Adrenal gland (tissue), 5 donors: Measurements from ENCODE around the gene DNAJC1.

Source experiments
- CTCF ChIP-seq, 6 experiments: fragments of 450-650 bp in 4 of 6; fragments of 200-600 bp in 2 of 6; sonication (generic) in 1 of 6; IDR thresholded peaks; 1 replicate in 5 of 6; 2 replicates in 1 of 6; pipeline versions ENCODE4 v1.5.1 to v1.8.0; 2016 to 2021; ENCODE audit warnings: antibody characterized with exemption in 6 of 6, mild to moderate bottlenecking in 2 of 6, moderate library complexity in 1 of 6
- POLR2A ChIP-seq, 2 donors: fragments of 450-650 bp; IDR thresholded peaks; one replicate each; pipeline ENCODE4 v1.6.1; 2017; ENCODE audit warnings: antibody characterized with exemption in 2 of 2, mild to moderate bottlenecking in 2 of 2, moderate library complexity in 1 of 2
- donor health status: DM: no; HTN: no; CAD: no.

GRCh38 chr10:21991785-21992184 is 11.7 kb downstream of the DNAJC1 start:
- TF ChIP-seq CTCF (IDR thresholded peaks at IDR 0.05), result no peak
- TF ChIP-seq POLR2A (IDR thresholded peaks at IDR 0.05), result no peak
